HG03558 (cell line): ENCODE measurements around the gene LGR4.

Experiments used
- ATAC-seq: cut with Tn5 transposase; IDR thresholded peaks from one replicate; pipeline ENCODE4 v1.9.1; 2021; ENCODE audit warnings: moderate number of reproducible peaks; ENCODE audit not compliant: unreplicated experiment; ENCODE audit errors: extremely low read depth

LGR4 gene

DNA sequence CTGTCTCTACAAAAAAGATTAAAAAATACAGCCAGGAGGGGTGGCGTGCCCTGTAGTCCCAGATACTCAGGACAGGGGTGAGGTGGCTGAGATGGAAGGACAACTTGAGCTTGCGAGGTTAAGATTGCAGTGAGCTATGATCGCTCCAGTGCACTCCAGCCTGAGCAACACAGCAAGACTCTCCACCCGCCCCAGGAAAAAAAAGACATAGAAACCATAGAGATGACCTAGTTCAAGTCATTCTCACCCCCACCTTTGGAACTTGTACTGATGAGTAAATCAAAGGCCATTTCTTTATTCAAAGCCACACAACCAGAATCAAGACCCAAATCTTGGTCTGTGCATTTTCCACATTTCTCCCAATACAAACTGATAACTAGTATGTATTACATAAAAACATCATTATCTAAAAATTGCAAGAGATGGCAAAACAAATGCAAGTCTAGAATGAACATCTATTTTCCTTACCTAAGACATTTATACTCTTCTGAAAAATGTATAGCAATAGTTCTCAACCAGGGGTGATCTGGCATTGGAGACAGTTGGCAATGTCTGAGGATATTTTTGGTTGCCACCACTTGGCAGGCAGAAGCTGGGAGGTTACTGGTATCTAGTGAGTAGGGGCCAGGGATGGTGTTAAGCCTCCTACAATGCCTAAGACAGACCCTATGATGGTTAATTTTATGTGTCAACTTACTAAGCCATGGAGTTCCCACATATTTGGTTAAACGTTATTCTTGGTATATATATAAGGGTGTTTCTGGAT, 34.6 kb downstream of the LGR4 start:
- no peak for ATAC-seq

- no peak for ATAC-seq
These were observed 35.7 kb downstream of the LGR4 start for GRCh38 chr11:27436916-27437315.

GRCh38 chr11:27433742-27434141, 38.8 kb downstream of the LGR4 start:
- no peak for ATAC-seq

GRCh38 chr11:27431808-27432207, 40.8 kb downstream of the LGR4 start:
- no peak for ATAC-seq

DNA sequence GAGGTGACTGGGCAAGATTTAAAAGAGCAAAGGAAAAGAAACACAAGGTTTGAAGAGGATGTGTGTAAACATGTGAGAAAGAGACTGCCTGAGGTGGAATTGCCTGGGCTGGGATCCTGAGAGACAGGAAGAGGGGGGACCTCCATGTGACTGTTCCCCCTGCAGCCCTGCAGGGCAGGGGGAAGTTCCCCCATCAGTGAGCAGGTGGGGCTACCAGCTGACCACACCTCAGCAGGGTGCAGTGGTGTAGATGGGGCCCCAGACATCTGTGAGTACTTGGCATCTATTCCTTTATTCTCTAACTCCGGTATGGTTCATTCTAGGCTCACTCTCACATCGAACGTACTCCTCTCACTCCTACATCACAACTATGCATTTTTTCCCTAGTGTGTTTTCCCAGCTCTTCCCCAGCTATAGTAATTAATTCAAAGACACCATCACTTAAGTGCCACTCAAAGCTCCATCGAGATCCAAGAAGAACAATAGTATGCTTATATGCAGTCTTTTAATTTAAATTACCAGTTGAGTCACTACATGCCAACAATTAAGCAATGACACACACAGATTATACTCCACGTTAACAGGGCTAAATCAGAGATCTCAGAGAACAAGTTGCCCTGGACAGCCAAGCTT, 42.7 kb downstream of the LGR4 start:
- ATAC-seq, result no peak

DNA sequence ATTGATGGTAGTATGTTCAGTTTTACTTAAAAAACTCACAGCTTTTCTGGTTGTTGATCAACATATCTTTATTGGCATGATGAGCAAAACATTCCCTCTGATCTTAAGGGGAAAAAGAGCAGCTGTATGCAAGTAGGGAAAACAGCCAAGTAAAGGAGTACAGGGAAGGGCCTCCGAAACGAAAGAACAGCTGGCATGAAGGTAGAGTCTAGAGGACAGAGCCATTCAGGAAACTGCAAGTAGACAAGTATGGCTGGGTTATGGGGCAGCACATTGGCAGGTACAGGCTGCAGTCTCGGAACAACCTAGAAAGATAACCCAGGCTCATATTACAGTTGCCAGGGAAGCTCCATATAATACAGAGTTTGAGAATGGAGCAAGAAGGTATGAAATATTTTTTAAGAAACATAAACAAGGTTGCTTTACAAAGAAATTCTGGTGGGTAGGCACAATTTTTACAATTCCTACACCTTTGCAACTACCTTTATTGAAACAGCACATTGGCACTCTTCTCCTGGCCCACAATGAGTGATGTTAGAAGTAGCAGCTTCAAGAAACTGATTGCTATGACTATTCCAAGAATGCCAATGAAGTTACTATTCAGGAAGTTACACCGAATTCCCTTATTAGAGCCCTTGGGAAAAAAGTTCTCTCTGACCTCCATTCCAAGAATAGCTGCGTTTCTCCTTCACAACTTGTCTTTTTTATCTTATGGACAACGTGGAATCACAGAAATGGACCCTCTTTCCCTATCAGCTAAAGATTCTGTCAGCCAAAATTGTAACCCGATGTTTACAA, 45.2 kb downstream of the LGR4 start:
- ATAC-seq, result no peak

GRCh38 chr11:27425814-27426213, 46.8 kb downstream of the LGR4 start:
- ATAC-seq, result no peak

- ATAC-seq, result no peak
These were observed 49.5 kb downstream of the LGR4 start for GRCh38 chr11:27423125-27423524.

- ATAC-seq, result no peak
These were observed 50.6 kb downstream of the LGR4 start for GRCh38 chr11:27421819-27422494.

DNA sequence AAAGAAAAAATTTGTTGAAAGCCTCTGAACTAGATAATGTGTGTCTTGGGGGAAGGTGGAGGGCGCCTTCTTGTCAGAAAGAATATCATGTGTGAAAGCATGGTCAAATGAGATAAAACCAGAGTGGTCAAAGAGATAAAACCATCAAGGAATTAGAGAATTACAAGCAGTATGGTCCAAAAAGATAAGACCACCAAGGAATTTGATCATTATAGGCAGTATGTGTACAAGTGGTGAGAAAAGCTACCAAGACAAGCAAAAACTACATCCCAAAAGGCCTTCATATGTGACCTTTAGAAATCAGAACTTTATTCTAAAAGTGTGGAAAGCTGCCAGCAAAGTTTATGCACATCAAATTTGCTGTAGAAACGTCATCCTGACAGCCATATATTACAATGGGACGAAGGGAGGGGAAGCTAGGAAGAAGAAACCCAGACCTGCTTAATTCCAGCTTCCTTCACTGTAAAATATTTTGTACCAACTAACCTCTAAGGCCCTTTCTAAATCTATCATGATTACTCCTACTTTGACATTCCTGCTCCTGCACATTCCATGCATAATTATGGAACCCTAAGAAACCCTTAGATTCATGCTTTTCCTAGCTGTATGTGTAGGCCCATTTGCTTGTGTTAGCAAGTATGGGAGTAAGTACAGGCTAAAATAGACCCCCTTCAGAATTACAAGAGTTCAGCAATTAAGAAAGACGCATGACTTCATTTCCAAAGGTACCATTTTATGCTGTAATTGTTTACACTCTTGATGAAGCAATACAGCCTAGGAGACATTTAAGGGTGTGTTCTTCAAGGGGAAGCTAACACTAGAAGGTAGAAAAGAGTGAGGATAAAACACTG, 51.6 kb downstream of the LGR4 start:
- ATAC-seq, result no peak

GRCh38 chr11:27420217-27420616, 52.4 kb downstream of the LGR4 start:
- no peak for ATAC-seq

DNA sequence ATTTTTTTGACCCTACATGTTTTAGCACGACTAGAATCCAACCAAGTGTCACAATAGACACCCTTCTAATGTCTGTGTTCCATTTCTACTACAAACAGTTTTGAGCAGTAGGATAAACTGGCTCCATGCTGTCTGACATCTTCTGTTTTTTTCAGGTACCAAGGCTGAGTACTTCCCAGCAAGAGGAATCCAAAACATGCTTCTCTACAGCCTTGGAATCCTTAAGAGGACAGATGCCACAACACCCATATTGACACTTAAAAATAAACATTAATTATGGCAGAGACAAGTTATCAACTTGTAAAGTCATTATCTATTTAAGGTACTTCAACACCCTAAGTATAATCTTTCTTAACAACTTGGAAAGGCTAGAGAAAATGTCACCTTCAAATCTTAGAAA, 54.2 kb downstream of the LGR4 start:
- no peak for ATAC-seq

DNA sequence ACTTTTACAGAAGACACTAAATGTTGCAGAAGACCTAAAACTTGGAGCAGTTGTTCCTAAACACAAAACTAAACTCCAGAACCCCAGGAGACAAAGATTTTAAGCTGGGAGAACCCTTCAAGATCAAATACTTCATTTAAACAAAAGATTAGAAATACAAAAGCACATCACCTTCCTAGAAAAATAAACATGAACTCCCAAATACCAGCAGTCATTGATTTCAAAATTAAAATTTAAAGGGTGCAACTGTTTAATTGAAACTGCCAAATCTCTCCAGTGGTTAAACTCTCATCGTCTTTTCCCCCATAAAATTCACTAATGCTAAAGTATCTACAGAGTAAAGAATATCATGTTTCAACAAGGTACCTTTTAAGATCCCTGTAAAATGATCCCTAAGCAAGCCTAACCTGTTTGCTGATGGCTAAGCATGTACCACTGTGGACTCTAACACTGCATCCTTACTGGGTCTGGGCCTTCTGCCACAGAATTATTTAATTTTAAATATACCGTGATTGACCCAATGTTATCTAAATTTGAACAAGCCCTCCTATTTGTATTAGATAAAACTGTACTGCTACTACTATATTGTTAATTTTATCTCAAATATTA, 55.9 kb downstream of the LGR4 start:
- no peak for ATAC-seq

DNA sequence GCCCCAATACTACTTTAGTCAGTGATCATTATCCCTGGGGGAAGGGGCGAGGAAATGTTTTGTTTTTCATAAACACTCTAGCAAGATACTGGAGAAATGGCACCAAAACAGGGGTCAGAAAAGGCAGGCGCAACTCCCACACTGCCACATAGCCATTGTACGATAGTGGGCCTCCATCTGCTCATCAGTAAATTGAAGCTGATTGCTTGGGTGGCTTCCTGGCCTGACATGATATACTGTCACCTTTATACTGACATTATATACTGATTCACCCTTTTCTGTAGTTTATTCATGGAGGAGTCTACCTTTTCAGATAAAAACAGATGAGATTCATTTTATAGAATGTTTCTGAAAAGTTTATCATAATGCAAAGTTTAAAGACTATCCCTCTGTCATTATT, 57.9 kb downstream of the LGR4 start:
- no peak for ATAC-seq

- no peak for ATAC-seq
These were observed 59.4 kb downstream of the LGR4 start for GRCh38 chr11:27413218-27413617.

GRCh38 chr11:27412192-27412691, 60.3 kb downstream of the LGR4 start:
- no peak for ATAC-seq

DNA sequence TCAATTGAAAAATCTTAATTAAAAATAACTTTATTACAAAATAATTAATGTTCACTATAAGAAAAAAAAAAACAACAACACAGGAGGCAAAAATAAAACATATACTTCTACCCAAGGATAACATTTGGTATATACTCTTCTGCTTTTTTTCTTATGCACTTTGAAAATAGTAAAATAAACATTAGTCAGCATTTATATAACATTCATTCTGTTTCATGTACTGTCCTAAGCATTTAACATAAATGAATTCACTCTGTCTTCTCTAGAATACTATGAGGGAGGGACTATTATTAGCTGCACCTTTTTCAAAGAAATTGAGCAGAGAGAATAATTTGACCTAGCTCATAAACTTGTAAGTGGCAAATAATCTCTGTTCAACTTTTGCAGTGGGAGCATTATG, 61.3 kb downstream of the LGR4 start:
- ATAC-seq, result no peak

- no peak for ATAC-seq
These were observed 62.3 kb downstream of the LGR4 start for GRCh38 chr11:27410272-27410671.

DNA sequence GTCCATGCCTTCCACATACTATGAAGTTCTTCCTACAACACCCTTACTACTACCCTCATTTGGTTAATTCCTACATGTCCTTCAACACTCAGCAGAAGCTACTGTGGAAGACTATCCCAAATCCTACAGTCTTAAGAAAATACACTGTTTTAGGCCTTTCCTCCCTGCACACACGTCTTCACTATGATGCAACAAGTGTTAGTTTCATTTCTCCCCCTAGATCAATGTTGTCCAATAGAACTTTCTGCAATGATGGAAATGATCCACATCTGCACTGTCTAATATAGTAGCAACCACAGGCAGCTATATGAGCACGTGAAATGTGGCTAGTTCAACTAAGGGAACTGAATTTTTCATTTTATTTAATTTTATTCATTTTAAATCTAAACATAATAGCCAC, 62.8 kb downstream of the LGR4 start:
- ATAC-seq, result no peak
